ENCODE measurements around the gene IDI2.

The IDI2 gene

DNA sequence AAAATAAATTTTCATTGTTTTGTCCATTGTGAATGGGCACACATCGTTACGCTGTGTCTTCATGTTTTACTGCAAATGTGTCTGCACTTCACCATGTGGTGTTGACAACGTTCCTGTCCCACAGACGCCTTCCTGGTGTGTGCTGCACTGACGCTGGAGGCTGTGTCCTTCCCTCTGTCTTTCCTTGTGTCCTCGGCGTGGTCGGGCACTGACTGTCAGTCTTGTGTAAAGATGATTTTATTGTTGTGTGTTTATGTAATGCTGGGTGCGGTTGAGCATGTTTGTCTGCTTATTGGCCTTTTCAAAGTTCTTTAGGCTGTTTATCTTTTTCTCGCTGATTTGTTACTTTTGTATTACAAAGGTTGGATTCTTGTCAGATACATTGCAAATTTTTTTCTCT is 18.1 kb downstream of the IDI2 start:
- DNase-seq (ENCODE audit: low read depth in 2 of 2): no peak

GRCh38 chr10:1006573-1006972 is 19.1 kb downstream of the IDI2 start:
- no peak for DNase-seq (ENCODE audit: low read depth in 2 of 2)

- no peak for DNase-seq (ENCODE audit: low read depth in 2 of 2)
These were observed 21.6 kb downstream of the IDI2 start for GRCh38 chr10:1003884-1004670.

GRCh38 chr10:1002425-1003006 is 23.1 kb downstream of the IDI2 start:
- DNase-seq (ENCODE audit: low read depth in 2 of 2): no peak

DNA sequence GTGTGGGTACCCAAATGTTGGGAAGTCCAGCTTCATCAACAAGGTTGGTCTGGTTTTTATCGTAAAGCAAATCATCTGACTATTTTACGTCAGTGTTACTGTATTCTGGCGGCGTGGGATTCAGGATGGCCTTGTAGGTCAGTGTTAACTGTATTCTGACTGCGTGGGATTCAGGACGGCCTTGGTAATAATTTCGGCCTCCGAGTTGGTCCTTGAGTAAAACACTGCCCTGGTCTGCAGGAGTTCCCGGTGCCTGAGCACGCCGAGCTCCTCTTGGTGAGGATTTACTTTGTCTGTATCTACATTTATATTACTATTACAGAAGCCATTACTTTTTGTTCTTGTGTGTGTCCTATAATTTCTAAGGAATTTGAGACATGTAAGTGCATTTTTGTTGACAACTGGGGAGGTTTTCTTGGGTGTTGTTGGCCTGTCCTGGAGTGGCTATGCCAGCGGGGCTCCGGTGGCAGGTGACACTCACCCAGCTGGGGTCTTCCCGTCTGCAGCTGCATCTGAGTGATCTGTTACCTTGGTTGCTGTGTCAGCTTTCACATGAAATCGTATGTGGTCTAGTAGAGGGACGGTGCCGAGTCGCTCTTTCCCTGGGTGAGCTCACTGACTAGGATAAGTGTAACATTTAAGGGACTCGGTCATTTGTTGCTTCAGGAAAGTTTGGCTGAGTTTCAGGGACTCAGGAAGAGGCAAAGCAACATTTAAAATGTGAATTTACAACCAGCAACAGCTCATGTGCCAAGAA is 28.2 kb downstream of the IDI2 start:
- DNase-seq (ENCODE audit: low read depth in 2 of 2): no peak

DNA sequence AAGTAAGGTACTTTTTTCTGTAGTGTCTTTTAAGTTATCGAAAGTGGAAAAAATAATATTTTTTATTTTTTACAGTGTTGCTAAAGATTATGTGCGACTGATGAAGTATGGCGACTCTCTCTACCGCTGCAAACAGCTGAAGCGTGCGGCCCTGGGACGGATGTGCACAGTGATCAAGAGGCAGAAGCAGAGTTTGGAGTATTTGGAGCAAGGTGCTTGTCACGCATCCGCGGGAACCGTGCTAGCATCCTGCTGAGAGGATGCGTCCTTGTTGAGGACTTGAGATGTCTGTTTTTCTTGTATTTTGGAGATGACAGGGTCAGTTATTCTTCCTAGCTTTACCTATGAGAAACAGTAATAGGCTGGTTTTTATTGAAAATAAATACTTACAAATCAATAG is 29.6 kb downstream of the IDI2 start:
- DNase-seq (ENCODE audit: low read depth in 2 of 2): no peak

GRCh38 chr10:995559-995926 is 30.1 kb downstream of the IDI2 start:
- DNase-seq (ENCODE audit: low read depth in 2 of 2): no peak

- no peak for DNase-seq (ENCODE audit: low read depth in 2 of 2)
These were observed 30.7 kb downstream of the IDI2 start for GRCh38 chr10:994836-995558.

- no peak for DNase-seq (ENCODE audit: low read depth in 2 of 2)
These were observed 32.8 kb downstream of the IDI2 start for GRCh38 chr10:992871-993270.

DNA sequence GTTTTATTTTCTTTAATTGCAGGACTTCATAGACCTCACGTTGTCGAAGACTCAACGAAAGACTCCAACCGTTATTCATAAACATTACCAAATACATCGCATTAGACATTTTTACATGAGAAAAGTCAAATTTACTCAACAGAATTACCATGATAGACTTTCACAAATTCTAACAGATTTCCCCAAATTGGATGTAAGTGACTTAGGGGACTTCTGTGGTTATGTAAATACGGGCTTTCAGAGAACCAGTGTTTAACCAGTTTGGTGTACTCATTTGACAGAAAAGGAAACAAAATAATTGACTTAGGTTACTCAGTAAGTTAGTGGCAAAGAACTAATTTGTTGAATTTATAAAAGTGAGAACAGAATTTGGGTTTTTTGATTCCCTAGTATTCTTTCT is 33.2 kb downstream of the IDI2 start:
- no peak for DNase-seq (ENCODE audit: low read depth in 2 of 2)

- DNase-seq (ENCODE audit: low read depth in 2 of 2): no peak
These were observed 34.9 kb downstream of the IDI2 start for GRCh38 chr10:990808-991207.

- peak in 1 of 2 donors; percentile 25 for DNase-seq (ENCODE audit: low read depth in 2 of 2)
These were observed 36.8 kb downstream of the IDI2 start for GRCh38 chr10:988667-989545.

GRCh38 chr10:987870-988666 is 37.6 kb downstream of the IDI2 start, which contains the start of gene GTPBP4:
GTPBP4 (plus strand) TSS chr10:988434; CDS start chr10:988480, 46 bp downstream.
- DNase-seq (ENCODE audit: low read depth in 2 of 2): peak; percentile 85 to 86

GRCh38 chr10:987620-987869 is 38.1 kb downstream of the IDI2 start:
- no peak for DNase-seq (ENCODE audit: low read depth in 2 of 2)

DNA sequence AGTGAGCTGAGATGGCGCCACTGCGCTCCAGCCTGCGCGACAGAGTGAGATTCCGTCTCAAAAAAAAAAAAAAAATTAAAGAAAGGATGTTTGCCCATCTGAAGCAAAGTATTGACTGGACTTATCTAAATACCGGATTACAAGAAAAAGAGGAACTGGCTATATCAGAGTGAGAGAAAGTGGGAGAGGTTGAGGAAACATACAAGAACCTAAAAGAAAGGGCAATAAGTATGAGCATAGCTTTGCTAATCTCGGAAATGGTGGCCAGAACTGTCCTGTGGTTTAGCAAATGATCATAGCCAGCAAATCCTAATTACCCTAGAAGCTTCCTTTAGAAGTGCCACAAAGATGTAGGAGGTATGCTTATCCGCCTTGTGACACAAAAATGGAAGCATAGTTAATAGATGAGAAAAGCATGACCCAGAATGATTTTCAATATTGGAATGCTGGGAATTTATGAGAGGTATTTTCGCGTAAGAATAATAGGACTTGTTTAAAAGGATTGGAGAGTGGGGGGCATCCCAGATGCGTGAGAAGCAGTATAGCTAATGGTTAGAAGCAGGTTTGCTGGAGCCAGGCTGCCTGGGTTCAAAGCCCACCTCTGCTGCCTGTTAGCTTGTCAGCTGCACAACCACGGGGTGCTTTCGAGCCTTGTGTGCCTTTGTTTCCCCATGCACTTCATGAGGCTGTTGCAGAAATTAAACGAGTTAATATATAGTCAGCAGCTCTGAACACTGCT is 38.6 kb downstream of the IDI2 start:
- DNase-seq (ENCODE audit: low read depth in 2 of 2): no peak

GRCh38 chr10:986137-986825 is 39.4 kb downstream of the IDI2 start:
- no peak for DNase-seq (ENCODE audit: low read depth in 2 of 2)

DNA sequence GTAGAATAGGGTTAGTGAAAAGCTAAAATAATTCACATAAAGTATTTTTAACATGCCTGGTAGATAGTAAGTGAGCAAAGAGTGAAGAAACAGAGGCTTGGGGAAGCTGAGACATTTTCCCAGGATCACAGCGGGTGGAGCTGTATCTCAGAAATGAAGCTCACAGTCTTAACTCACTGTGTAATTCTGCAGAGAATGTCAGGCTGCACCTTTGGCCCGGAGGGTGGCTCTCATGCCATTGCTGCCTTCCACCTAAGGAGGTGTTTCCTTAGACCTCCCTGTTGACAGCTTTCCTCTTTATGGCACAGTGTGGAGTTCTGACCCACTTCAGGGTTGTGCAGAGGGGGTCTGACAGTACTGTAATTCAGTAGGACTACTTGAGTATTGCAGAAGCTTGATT is 40.3 kb downstream of the IDI2 start:
- no peak for DNase-seq (ENCODE audit: low read depth in 2 of 2)

DNA sequence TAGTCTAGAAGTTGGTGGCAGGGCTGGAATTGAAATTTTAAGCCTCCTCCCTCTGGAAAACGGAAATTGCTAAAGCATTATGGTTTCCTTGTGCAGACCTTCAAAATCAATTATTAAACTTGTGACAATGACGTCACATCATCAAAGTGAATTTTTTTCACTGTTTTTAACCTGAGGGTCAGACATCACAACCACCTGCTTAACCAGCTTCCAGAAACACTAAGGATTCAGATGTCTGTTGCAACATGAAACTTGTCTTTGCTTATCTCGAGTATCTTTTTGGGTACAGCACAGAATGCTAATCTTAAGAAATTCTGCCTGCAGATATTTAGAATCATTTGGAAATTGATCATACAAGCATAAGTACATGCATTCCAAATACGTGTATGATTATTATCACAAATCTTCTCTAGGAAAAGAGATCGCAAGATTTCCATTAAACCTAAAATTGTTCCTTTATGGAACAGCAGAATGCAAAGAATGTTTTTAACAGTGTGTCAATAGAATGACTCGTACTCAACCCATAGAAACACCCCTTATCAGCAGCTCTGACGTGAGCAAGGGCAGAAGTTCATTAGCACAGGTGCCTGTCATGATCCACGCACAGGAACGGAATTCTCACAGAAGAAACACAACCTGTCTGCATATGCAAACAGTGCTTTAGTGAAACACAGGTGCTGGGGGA is 41.5 kb downstream of the IDI2 start:
- no peak for DNase-seq (ENCODE audit: low read depth in 2 of 2)

GRCh38 chr10:983401-983800 is 42.3 kb downstream of the IDI2 start:
- DNase-seq (ENCODE audit: low read depth in 2 of 2): no peak

Data from stimulated activated CD4-positive, alpha-beta T cell treated with anti-CD3 and anti-CD28 coated beads, Interleukin-1b, Interleukin-23, amount 100 ng/mL, for 1 hour (primary cell).